Measurements from ENCODE around the gene MICB.

DNA sequence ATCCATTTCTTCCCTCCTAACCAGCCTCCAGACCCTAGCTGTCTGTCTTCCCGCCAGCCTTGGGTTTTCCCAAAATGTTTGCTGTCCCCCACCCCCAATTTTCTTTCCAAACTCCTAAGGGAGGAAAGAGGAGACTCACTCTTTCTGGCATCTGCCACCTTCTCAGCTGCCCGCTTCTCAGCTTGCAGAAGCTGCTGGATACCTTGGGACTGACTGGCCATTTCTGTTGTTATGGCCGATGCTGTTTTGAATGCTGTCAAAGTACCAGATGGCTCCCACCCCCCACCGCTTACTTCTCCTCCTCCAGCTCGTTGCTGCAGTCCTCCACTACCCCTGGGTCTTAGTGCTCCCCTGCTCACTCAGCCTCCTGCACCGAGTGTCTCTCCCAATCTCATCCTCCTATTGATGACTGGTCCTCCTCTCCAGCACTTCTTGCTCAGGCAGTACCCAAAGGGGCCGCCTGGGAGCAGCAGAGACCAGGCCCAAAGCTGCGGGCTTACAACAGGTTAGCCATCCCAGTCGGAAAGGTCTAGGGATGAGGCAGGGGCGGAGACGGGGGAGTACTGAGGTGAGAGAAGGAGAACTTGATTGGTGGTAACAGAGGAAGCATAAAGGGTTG, 48.5 kb downstream of the MICB start, which contains the start of gene ATP6V1G2:
- TF ChIP-seq, protein P1, sequence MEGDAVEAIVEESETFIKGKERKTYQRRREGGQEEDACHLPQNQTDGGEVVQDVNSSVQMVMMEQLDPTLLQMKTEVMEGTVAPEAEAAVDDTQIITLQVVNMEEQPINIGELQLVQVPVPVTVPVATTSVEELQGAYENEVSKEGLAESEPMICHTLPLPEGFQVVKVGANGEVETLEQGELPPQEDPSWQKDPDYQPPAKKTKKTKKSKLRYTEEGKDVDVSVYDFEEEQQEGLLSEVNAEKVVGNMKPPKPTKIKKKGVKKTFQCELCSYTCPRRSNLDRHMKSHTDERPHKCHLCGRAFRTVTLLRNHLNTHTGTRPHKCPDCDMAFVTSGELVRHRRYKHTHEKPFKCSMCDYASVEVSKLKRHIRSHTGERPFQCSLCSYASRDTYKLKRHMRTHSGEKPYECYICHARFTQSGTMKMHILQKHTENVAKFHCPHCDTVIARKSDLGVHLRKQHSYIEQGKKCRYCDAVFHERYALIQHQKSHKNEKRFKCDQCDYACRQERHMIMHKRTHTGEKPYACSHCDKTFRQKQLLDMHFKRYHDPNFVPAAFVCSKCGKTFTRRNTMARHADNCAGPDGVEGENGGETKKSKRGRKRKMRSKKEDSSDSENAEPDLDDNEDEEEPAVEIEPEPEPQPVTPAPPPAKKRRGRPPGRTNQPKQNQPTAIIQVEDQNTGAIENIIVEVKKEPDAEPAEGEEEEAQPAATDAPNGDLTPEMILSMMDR (IDR thresholded peaks at IDR 0.05; ENCODE audit: low read length) = peak; percentile 98
- no peak for TF ChIP-seq EZH2phosphoT487 (IDR thresholded peaks at IDR 0.05; ENCODE audit: low read length)

All from MM.1S (cell line).